ENCODE data around the gene CHST9.

- no peak for TF ChIP-seq POLR2A (IDR thresholded peaks at IDR 0.05)
- no peak for TF ChIP-seq POLR2AphosphoS5 (IDR thresholded peaks at IDR 0.05)
- TF ChIP-seq, protein P1, sequence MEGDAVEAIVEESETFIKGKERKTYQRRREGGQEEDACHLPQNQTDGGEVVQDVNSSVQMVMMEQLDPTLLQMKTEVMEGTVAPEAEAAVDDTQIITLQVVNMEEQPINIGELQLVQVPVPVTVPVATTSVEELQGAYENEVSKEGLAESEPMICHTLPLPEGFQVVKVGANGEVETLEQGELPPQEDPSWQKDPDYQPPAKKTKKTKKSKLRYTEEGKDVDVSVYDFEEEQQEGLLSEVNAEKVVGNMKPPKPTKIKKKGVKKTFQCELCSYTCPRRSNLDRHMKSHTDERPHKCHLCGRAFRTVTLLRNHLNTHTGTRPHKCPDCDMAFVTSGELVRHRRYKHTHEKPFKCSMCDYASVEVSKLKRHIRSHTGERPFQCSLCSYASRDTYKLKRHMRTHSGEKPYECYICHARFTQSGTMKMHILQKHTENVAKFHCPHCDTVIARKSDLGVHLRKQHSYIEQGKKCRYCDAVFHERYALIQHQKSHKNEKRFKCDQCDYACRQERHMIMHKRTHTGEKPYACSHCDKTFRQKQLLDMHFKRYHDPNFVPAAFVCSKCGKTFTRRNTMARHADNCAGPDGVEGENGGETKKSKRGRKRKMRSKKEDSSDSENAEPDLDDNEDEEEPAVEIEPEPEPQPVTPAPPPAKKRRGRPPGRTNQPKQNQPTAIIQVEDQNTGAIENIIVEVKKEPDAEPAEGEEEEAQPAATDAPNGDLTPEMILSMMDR (IDR thresholded peaks at IDR 0.05 in 8 of 11, conservative IDR thresholded peaks at IDR 0.05 in 3 of 11), result no peak
Observed at GRCh38 chr18:27075828-27076227, 109.3 kb downstream of the CHST9 start.
